Nephron (organoid): ENCODE results near the gene LMAN2L.
"Not testable (repeated sequence)": the region's sequence is repeated elsewhere in the genome, so short reads cannot be mapped to it uniquely, and the experiment has no call there.

Experiments used
- H3K27ac Mint-ChIP-seq, 3 experiments: 2 replicates each; pipeline ENCODE4 v1.8.0; 2020; ENCODE audit warnings: mixed read lengths in 3 of 3, mild to moderate bottlenecking in 2 of 3, moderate library complexity in 1 of 3
- H3K27me3 Mint-ChIP-seq: 2 replicates; pipeline ENCODE4 v1.8.0; 2021; ENCODE audit warnings: low read depth, mild to moderate bottlenecking, moderate library complexity, mixed read lengths
- H3K36me3 Mint-ChIP-seq: 2 replicates; pipeline ENCODE4 v1.8.0; 2020; ENCODE audit warnings: low read depth, mixed read lengths
- H3K4me1 Mint-ChIP-seq: 2 replicates; pipeline ENCODE4 v1.8.0; 2020; ENCODE audit warnings: mixed read lengths
- H3K4me3 Mint-ChIP-seq, 3 experiments: 2 replicates each; pipeline ENCODE4 v1.8.0; 2020; ENCODE audit warnings: mild to moderate bottlenecking in 3 of 3, mixed read lengths in 3 of 3, moderate library complexity in 2 of 3
- H3K9me3 Mint-ChIP-seq: 2 replicates; pipeline ENCODE4 v1.8.0; 2020; ENCODE audit warnings: mixed read lengths
- CTCF ChIP-seq, 3 experiments: fragments of 200-600 bp; sonication (generic); IDR thresholded peaks; one replicate each; pipeline ENCODE4 v1.5.0; 2021; ENCODE audit warnings: antibody characterized with exemption in 3 of 3; ENCODE audit not compliant: unreplicated experiment in 3 of 3

Gene LMAN2L

GRCh38 chr2:96680561-96681141, 59.2 kb downstream of the LMAN2L start:
- Mint-ChIP-seq H3K9me3 (no peaks in the 10 kb centered on the region), H3K27me3 (peaks cover 5% of the 10 kb centered on the region), H3K36me3 (no peaks in the 10 kb centered on the region), H3K4me1 (peaks cover 26% of the 10 kb centered on the region), H3K4me3 (no peak overlapping the region), H3K27ac (peak overlapping the region; percentile 36 to 55 (median 46))
- no peak for TF ChIP-seq CTCF (IDR thresholded peaks at IDR 0.05; ENCODE audit: unreplicated experiment in 3 of 3)

- H3K36me3 Mint-ChIP-seq = no peaks in the 10 kb centered on the region
- H3K27ac Mint-ChIP-seq = peak overlapping the region; percentile 36 to 55 (median 46)
- peaks cover 19% of the 10 kb centered on the region for H3K4me1 Mint-ChIP-seq
- peaks cover 5% of the 10 kb centered on the region for H3K27me3 Mint-ChIP-seq
- no peak for TF ChIP-seq CTCF (IDR thresholded peaks at IDR 0.05; ENCODE audit: unreplicated experiment in 3 of 3)
- peak overlapping the region in 2 of 3 experiments; percentile 0 to 7 for H3K4me3 Mint-ChIP-seq
- H3K9me3 Mint-ChIP-seq = no peaks in the 10 kb centered on the region
Measured at GRCh38 chr2:96679848-96680247, 60.0 kb downstream of the LMAN2L start.

- Mint-ChIP-seq H3K36me3 (no peaks in the 10 kb centered on the region), H3K27me3 (peaks cover 3% of the 10 kb centered on the region), H3K9me3 (peaks cover 3% of the 10 kb centered on the region), H3K4me3 (no peak overlapping the region), H3K4me1 (no peaks in the 10 kb centered on the region), H3K27ac (no peak overlapping the region)
- no peak for TF ChIP-seq CTCF (IDR thresholded peaks at IDR 0.05; ENCODE audit: unreplicated experiment in 3 of 3)
Measured at GRCh38 chr2:96669539-96670215, 70.2 kb downstream of the LMAN2L start.

GRCh38 chr2:96668771-96669170, 71.1 kb downstream of the LMAN2L start:
- H3K4me1 Mint-ChIP-seq = no peaks in the 10 kb centered on the region
- H3K27ac Mint-ChIP-seq = no peak overlapping the region
- H3K4me3 Mint-ChIP-seq = no peak overlapping the region
- peaks cover 3% of the 10 kb centered on the region for H3K27me3 Mint-ChIP-seq
- peaks cover 3% of the 10 kb centered on the region for H3K9me3 Mint-ChIP-seq
- no peaks in the 10 kb centered on the region for H3K36me3 Mint-ChIP-seq
- no peak for TF ChIP-seq CTCF (IDR thresholded peaks at IDR 0.05; ENCODE audit: unreplicated experiment in 3 of 3)

- not testable (repeated sequence) for H3K36me3 Mint-ChIP-seq, H3K27me3 Mint-ChIP-seq, H3K9me3 Mint-ChIP-seq, H3K4me3 Mint-ChIP-seq, H3K4me1 Mint-ChIP-seq, H3K27ac Mint-ChIP-seq
Measured at GRCh38 chr2:96665717-96666116, 74.1 kb downstream of the LMAN2L start.

- no peak overlapping the region for H3K4me3 Mint-ChIP-seq
- no peaks in the 10 kb centered on the region for H3K4me1 Mint-ChIP-seq
- no peak overlapping the region for H3K27ac Mint-ChIP-seq
- H3K9me3 Mint-ChIP-seq = peaks cover 5% of the 10 kb centered on the region
- peaks cover 4% of the 10 kb centered on the region for H3K27me3 Mint-ChIP-seq
- TF ChIP-seq CTCF (IDR thresholded peaks at IDR 0.05; ENCODE audit: unreplicated experiment in 3 of 3) = no peak
- H3K36me3 Mint-ChIP-seq = no peaks in the 10 kb centered on the region
Measured at GRCh38 chr2:96665083-96665569, 74.7 kb downstream of the LMAN2L start.
